LNCaP clone FGC (cell line): ENCODE measurements around the gene EMILIN2.

Experiments
- DNase-seq: peaks from one replicate; pipeline ENCODE4 v3.0.0-alpha.2; 2011; ENCODE audit warnings: low read depth
- H3K4me3 ChIP-seq: 2 replicates; pipeline ENCODE4 v1.5.1; 2011; ENCODE audit warnings: mild to moderate bottlenecking, low read depth, low read length, control low read depth
- TF ChIP-seq, protein P1 (sequence below): IDR thresholded peaks from 2 replicates; pipeline ENCODE4 v1.5.1; 2012; ENCODE audit warnings: mild to moderate bottlenecking; ENCODE audit not compliant: control insufficient read depth, insufficient read depth; ENCODE audit errors: extremely low read depth

EMILIN2 gene

DNA sequence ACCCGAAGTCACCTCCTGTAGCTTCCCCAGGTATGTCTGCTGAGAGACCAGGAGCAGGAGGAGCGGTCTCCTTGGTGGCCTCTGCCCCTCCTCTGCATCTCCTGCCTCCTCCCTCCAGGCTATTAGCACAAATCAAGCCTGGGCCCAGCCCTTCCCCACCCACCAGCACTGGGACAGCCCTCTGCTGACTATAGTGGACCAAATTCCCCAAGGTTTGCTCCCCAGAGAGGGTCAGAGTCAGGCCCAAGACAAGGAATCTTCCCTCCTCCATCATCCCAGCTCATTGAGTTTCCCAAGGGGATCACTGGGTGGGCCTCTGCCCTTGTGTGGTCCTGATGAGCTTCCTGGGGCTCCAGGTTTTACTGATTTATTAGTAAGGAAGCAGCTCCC is 62.1 kb downstream of the EMILIN2 start:
- TF ChIP-seq, protein P1, sequence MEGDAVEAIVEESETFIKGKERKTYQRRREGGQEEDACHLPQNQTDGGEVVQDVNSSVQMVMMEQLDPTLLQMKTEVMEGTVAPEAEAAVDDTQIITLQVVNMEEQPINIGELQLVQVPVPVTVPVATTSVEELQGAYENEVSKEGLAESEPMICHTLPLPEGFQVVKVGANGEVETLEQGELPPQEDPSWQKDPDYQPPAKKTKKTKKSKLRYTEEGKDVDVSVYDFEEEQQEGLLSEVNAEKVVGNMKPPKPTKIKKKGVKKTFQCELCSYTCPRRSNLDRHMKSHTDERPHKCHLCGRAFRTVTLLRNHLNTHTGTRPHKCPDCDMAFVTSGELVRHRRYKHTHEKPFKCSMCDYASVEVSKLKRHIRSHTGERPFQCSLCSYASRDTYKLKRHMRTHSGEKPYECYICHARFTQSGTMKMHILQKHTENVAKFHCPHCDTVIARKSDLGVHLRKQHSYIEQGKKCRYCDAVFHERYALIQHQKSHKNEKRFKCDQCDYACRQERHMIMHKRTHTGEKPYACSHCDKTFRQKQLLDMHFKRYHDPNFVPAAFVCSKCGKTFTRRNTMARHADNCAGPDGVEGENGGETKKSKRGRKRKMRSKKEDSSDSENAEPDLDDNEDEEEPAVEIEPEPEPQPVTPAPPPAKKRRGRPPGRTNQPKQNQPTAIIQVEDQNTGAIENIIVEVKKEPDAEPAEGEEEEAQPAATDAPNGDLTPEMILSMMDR, result no peak
- H3K4me3 ChIP-seq, result no peak overlapping the region
- DNase-seq, result no peak

DNA sequence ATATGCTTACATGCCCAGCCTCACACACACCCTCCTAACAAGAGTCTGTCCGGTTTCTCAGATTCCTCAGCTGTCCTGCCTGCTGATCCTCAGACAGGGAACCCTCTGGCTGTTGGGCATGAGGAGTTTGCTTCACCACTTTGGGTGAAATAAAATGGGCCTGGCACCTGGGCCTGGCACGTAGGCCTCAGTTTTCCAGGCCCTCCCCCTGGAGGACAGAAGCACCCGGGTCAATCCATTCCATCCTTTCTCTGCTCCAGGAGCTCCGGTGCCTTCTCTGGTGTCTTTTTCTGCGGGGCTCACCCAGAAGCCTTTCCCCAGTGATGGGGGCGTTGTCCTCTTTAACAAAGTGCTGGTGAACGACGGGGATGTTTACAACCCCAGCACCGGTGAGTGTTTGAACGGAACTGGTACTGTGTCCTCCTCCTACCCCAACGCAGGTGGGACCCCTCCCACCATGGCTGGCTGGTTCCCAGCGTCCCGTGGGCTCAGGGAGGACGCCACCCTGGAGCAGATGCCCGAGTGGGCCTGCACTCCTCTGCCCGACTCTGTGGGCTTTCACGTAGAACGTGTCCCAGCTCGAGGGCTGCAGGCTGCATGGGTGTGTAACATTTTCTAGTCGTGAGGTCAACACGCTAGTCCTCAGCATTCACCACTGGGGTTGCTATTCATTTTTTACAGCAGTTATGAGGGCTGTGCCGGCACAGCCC is 62.8 kb downstream of the EMILIN2 start:
- DNase-seq, result no peak
- TF ChIP-seq, protein P1, result no peak
- H3K4me3 ChIP-seq, result no peak overlapping the region

DNA sequence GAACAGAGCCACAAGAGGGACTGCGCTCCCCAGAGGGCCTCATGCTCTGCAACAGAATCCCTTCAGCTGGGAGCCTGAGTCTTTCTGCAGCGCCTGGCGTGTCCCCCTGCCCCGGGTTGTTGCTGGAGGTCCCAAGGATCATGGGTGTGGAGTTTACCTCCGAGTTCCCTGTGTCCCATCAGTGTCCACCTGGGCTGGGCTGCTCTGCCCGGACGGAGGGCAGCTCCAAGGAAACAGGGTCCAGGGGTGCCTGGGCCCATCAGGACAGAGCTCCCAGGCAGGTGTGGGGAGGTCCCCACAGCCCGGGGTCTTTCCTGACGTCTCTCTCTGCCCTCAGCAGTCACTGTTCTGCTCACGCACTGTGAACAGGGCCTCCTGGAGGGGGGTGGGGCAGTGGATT is 63.5 kb downstream of the EMILIN2 start:
- DNase-seq, result no peak
- TF ChIP-seq, protein P1, result no peak
- no peak overlapping the region for H3K4me3 ChIP-seq

DNA sequence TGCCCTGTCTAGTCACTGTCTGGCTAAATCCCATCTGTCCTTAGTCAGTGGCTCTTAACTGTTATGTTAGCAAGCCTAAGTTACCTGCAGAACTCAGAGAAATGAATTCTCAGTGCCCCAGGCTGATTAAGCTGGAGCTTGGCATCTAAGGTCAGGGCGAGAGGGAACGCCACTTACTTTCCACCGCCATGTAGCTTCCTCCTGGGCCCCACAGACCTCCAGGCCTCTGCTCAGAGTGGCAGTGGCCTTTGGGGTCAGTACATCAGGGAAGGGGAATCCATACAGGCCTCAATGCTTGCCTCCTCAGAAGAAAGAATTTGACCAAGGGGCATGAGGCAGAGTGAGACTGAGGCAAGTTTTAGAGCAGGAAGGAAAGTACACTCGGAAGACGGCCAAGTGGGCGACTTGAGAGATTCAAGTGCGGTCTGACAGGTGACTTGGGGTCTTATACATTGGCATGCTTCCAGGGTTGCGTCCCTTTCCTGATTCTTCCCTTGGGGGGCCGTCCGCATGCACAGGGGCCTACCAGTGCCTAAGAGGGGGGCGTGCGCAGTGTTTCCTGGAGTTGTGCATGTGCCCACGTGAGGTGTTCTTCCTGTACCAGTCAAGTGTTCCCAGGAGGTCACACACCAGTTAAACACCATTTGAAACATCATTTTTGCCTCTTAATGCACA is 64.1 kb downstream of the EMILIN2 start:
- H3K4me3 ChIP-seq, result no peak overlapping the region
- TF ChIP-seq, protein P1, result no peak
- no peak for DNase-seq

DNA sequence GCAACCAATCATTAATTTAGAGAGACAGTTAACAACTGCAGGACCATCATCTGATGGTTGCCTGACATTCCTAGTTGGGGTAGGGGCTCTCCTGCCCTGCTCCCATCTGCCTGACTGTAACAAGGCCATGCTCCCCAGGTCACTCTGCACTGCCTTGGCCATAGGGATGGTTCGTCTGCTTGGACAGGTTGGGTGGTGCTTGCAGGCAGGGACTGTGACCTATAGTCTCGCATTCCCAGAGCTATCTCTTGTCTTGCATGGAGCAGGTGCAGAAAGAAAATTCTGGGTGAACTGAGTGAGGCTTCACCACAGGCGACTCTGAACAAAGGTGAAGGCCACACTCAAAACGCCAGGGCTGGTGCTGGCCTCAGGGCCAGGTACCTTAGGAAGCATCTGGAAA is 64.7 kb downstream of the EMILIN2 start:
- no peak for DNase-seq
- TF ChIP-seq, protein P1, result no peak
- no peak overlapping the region for H3K4me3 ChIP-seq

DNA sequence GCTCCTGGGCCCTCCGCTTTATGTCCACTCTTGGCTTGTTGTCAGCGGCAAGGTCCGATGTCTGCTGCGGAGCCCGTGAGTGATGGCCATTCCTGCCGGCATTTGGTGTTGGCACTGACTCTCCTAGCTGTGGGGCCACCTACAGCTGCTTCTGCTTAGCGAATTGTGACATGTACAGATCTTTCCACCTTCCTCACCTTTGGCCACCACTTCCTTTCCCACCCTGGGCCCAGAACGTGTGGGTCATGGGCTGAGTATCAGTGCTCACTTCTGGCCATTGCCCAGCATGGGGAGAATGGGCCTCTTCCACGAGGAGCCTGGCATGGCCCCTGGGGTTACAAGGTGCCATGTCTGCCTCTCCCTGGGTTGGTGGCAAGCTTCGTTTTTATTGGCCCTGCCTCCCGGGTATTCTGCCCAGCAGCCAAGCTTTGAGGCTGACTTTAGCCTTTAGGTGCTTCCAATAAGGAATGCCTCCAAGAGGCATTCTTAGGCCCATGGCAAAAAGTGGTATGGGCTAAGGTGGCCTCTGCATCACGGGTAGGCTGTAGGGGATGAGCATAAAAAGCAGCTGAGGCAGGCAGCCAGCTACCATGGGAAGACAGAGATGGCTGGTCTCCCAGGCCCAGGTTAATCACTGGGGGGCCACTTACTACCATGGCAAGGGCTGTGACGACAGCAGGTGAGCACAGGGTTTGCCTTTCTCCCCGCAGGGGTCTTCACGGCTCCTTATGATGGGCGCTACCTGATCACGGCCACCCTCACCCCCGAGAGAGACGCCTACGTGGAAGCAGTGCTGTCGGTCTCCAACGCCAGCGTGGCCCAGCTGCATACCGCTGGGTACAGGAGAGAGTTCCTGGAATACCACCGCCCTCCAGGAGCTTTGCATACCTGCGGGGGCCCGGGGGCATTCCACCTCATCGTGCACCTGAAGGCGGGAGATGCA is 65.8 kb downstream of the EMILIN2 start:
- no peak for DNase-seq
- TF ChIP-seq, protein P1, result no peak
- H3K4me3 ChIP-seq, result no peak overlapping the region
